Neuronal stem cell (in vitro differentiated cells): ENCODE data around the gene PIP5KL1.

Source experiments
- DNase-seq: peaks from one replicate; pipeline ENCODE4 v3.0.0-alpha.2; 2013; ENCODE audit warnings: low spot score
- H2AFZ ChIP-seq: one replicate; pipeline ENCODE4 v1.6.1; 2013; ENCODE audit warnings: mild to moderate bottlenecking, low read length, inconsistent platforms
- H2AK5ac ChIP-seq: 2 replicates; pipeline ENCODE4 v1.6.1; 2013; ENCODE audit warnings: low read depth, mild to moderate bottlenecking, inconsistent platforms, low read length, moderate library complexity, mixed read lengths
- H2BK120ac ChIP-seq: 2 replicates; pipeline ENCODE4 v1.6.1; 2013; ENCODE audit warnings: low read depth, mild to moderate bottlenecking, inconsistent platforms, low read length, moderate library complexity, mixed read lengths
- H2BK12ac ChIP-seq: one replicate; pipeline ENCODE4 v1.6.1; 2013; ENCODE audit warnings: low read length, inconsistent platforms
- H2BK15ac ChIP-seq: 2 replicates; pipeline ENCODE4 v1.6.1; 2013; ENCODE audit warnings: mild to moderate bottlenecking, low read length, inconsistent platforms, mixed read lengths
- H2BK5ac ChIP-seq: one replicate; pipeline ENCODE4 v1.6.1; 2013; ENCODE audit warnings: inconsistent platforms, mild to moderate bottlenecking, low read length, moderate library complexity
- H3K14ac ChIP-seq: one replicate; pipeline ENCODE4 v1.6.1; 2013; ENCODE audit warnings: low read length, inconsistent platforms
- H3K18ac ChIP-seq: 2 replicates; pipeline ENCODE4 v1.6.1; 2013; ENCODE audit warnings: low read length, inconsistent platforms
- H3K23ac ChIP-seq: 2 replicates; pipeline ENCODE4 v1.6.1; 2013; ENCODE audit warnings: low read depth, mild to moderate bottlenecking, mixed read lengths, low read length, inconsistent platforms; ENCODE audit not compliant: poor library complexity
- H3K27ac ChIP-seq: replicated peaks from 3 replicates; pipeline ENCODE4 v1.5.1; 2013; ENCODE audit warnings: low read length, inconsistent platforms
- H3K27me3 ChIP-seq, 3 experiments: 2 replicates each; pipeline ENCODE4 v1.6.1; 2013; ENCODE audit warnings: low read length in 3 of 3, mild to moderate bottlenecking in 2 of 3, inconsistent platforms in 1 of 3, low read depth in 1 of 3, mixed read lengths in 1 of 3, moderate library complexity in 1 of 3; ENCODE audit not compliant: control insufficient read depth in 3 of 3, insufficient read depth in 3 of 3
- H3K36me3 ChIP-seq, 2 donors: replicated peaks in 1 of 2; 2 replicates each; pipeline ENCODE4 v1.6.1; 2013; ENCODE audit warnings: low read length in 2 of 2; ENCODE audit not compliant: control insufficient read depth in 2 of 2, insufficient read depth in 2 of 2
- H3K4ac ChIP-seq: 2 replicates; pipeline ENCODE4 v1.6.1; 2013; ENCODE audit warnings: inconsistent platforms, mild to moderate bottlenecking, low read length, moderate library complexity
- H3K4me1 ChIP-seq, 2 donors: 1 replicate in 1 of 2; 2 replicates in 1 of 2; pipeline ENCODE4 v1.6.1; 2013; ENCODE audit warnings: low read length in 2 of 2, low read depth in 1 of 2; ENCODE audit not compliant: control insufficient read depth in 2 of 2, insufficient read depth in 1 of 2
- H3K4me2 ChIP-seq: one replicate; pipeline ENCODE4 v1.6.1; 2013; ENCODE audit warnings: mild to moderate bottlenecking, low read length, inconsistent platforms; ENCODE audit not compliant: insufficient read depth, poor library complexity, severe bottlenecking
- H3K4me3 ChIP-seq, 2 donors: 2 replicates each; pipeline ENCODE4 v1.5.1; 2013; ENCODE audit warnings: low read length in 2 of 2, mild to moderate bottlenecking in 2 of 2, inconsistent platforms in 1 of 2, moderate library complexity in 1 of 2
- H3K79me1 ChIP-seq: one replicate; pipeline ENCODE4 v1.6.1; 2013; ENCODE audit warnings: low read depth, mild to moderate bottlenecking, inconsistent platforms, low read length, moderate library complexity
- H3K9ac ChIP-seq: one replicate; pipeline ENCODE4 v1.6.1; 2013; ENCODE audit warnings: mild to moderate bottlenecking, low read depth, low read length, inconsistent platforms; ENCODE audit not compliant: poor library complexity
- H3K9me3 ChIP-seq, 2 donors: replicated peaks in 1 of 2; 2 replicates each; pipeline versions ENCODE3 to v1.6.1; 2013; ENCODE audit warnings: low read length in 2 of 2, mild to moderate bottlenecking in 2 of 2, inconsistent platforms in 1 of 2, low read depth in 1 of 2, mixed read lengths in 1 of 2, moderate library complexity in 1 of 2; ENCODE audit not compliant: control insufficient read depth in 2 of 2, insufficient read depth in 1 of 2
- H4K8ac ChIP-seq: one replicate; pipeline ENCODE4 v1.6.1; 2013; ENCODE audit warnings: low read depth, mild to moderate bottlenecking, inconsistent platforms, low read length, moderate library complexity
- H4K91ac ChIP-seq: one replicate; pipeline ENCODE4 v1.6.1; 2013; ENCODE audit warnings: low read length, low read depth, mild to moderate bottlenecking, inconsistent platforms; ENCODE audit not compliant: poor library complexity
- WGBS, 2 donors: extraction: QIAGEN DNeasy Blood & Tissue Kit; methylation state at CpG; one replicate each; pipeline ENCODE4 v1.1.7; 2013; ENCODE audit warnings: missing lambda C conversion rate in 2 of 2, mixed read lengths in 1 of 2; ENCODE audit not compliant: insufficient read length in 2 of 2, insufficient replicate concordance in 1 of 2; ENCODE audit errors: extremely low coverage in 2 of 2; 5-methylcytosine and 5-hydroxymethylcytosine counted together

The PIP5KL1 gene

GRCh38 chr9:127937388-127938297 is 7.1 kb upstream of the PIP5KL1 start, which contains the start of gene DPM2:
Gene DPM2, minus strand, starts transcription at chr9:127937854. Its CDS starts 34 bp downstream, at chr9:127937820.
- Histone ChIP-seq H2BK5ac (peak within 1 kb of the TSS; percentile 2), H3K4me2 (peak within 1 kb of the TSS; percentile 95), H3K36me3 (peaks cover 17 to 42% of the 10 kb centered on the region in 2 donors), H3K4ac (no peak within 1 kb of the TSS), H3K23ac (peak within 1 kb of the TSS; percentile 22), H3K9ac (peak within 1 kb of the TSS; percentile 93), H4K91ac (peak within 1 kb of the TSS; percentile 3), H2BK12ac (no peak within 1 kb of the TSS), H2AFZ (peak within 1 kb of the TSS; percentile 86), H2BK15ac (no peak within 1 kb of the TSS), H3K14ac (peak within 1 kb of the TSS; percentile 65), H2BK120ac (peak within 1 kb of the TSS; percentile 61), H3K79me1 (peaks cover 16% of the 10 kb centered on the region), H3K9me3 (no peaks in the 10 kb centered on the region), H3K27me3 (no peaks in the 10 kb centered on the region), H3K27ac (no peak within 1 kb of the TSS), H3K18ac (peak within 1 kb of the TSS; percentile 78), H2AK5ac (peak within 1 kb of the TSS; percentile 3), H3K4me1 (peaks cover 12 to 16% of the 10 kb centered on the region in 2 donors), H3K4me3 (peak within 1 kb of the TSS; percentile 92 to 97), H4K8ac (no peak within 1 kb of the TSS)
- peak; percentile 72 for DNase-seq
- WGBS, 2 donors = no CpG with 5 or more reads among the region's 60 CpGs

- peak overlapping the region; percentile 86 for H2AFZ ChIP-seq
- DNase-seq = no peak
These were observed 6.4 kb upstream of the PIP5KL1 start for GRCh38 chr9:127937056-127937387.

GRCh38 chr9:127936347-127936852 is 5.8 kb upstream of the PIP5KL1 start:
- Histone ChIP-seq H3K4me1 (peaks cover 13 to 18% of the 10 kb centered on the region in 2 donors), H3K27me3 (no peaks in the 10 kb centered on the region), H2AFZ (no peak overlapping the region), H3K23ac (no peak overlapping the region), H3K4me2 (no peak overlapping the region), H3K14ac (no peak overlapping the region), H2BK5ac (no peak overlapping the region), H3K4ac (no peak overlapping the region), H2BK15ac (no peak overlapping the region), H2AK5ac (peak overlapping the region; percentile 29), H4K91ac (no peak overlapping the region), H2BK120ac (no peak overlapping the region), H3K4me3 (peak overlapping the region in 1 of 2 donors; percentile 92), H3K27ac (no peak overlapping the region), H2BK12ac (no peak overlapping the region), H3K9ac (peak overlapping the region; percentile 12), H3K79me1 (peaks cover 14% of the 10 kb centered on the region), H3K36me3 (peaks cover 10 to 33% of the 10 kb centered on the region in 2 donors), H3K18ac (no peak overlapping the region), H3K9me3 (no peaks in the 10 kb centered on the region), H4K8ac (no peak overlapping the region)
- DNase-seq = no peak
- no CpG with 5 or more reads among the region's 14 CpGs for WGBS, 2 donors

More at GRCh38 chr9:127937056-127937387, 6.4 kb upstream of the PIP5KL1 start:
- Histone ChIP-seq H3K23ac (peak overlapping the region; percentile 22), H4K8ac (no peak overlapping the region), H3K9ac (peak overlapping the region; percentile 93), H3K79me1 (peaks cover 14% of the 10 kb centered on the region), H2BK120ac (peak overlapping the region; percentile 61), H3K36me3 (peaks cover 11 to 36% of the 10 kb centered on the region in 2 donors), H4K91ac (no peak overlapping the region), H3K4ac (no peak overlapping the region), H2AK5ac (no peak overlapping the region), H3K9me3 (no peaks in the 10 kb centered on the region), H3K4me2 (peak overlapping the region; percentile 95), H3K27me3 (no peaks in the 10 kb centered on the region), H3K4me3 (peak overlapping the region; percentile 92 to 97), H3K14ac (peak overlapping the region; percentile 65), H3K4me1 (peaks cover 9 to 16% of the 10 kb centered on the region in 2 donors), H3K18ac (peak overlapping the region; percentile 76), H2BK15ac (no peak overlapping the region), H2BK5ac (peak overlapping the region; percentile 2), H3K27ac (no peak overlapping the region), H2BK12ac (no peak overlapping the region)
- WGBS, 2 donors = no CpG with 5 or more reads among the region's 7 CpGs

- Histone ChIP-seq H3K4me1 (peaks cover 19 to 24% of the 10 kb centered on the region in 2 donors), H2BK15ac (no peak overlapping the region), H2BK120ac (no peak overlapping the region), H3K4me3 (peak overlapping the region in 1 of 2 donors; percentile 92), H3K4me2 (no peak overlapping the region), H3K23ac (no peak overlapping the region), H3K9me3 (no peaks in the 10 kb centered on the region), H2AFZ (no peak overlapping the region), H4K91ac (no peak overlapping the region), H3K14ac (no peak overlapping the region), H2BK12ac (no peak overlapping the region), H2AK5ac (no peak overlapping the region), H3K27me3 (no peaks in the 10 kb centered on the region), H3K27ac (no peak overlapping the region), H4K8ac (no peak overlapping the region), H3K36me3 (peaks cover 10 to 30% of the 10 kb centered on the region in 2 donors), H2BK5ac (no peak overlapping the region), H3K9ac (peak overlapping the region; percentile 0), H3K18ac (no peak overlapping the region), H3K79me1 (peaks cover 14% of the 10 kb centered on the region), H3K4ac (no peak overlapping the region)
- WGBS, 2 donors = no CpG with 5 or more reads among the region's 4 CpGs
- no peak for DNase-seq
These were observed 5.2 kb upstream of the PIP5KL1 start for GRCh38 chr9:127935765-127936221.
